ENCODE measurements around the gene PROP1.
"Not testable (repeated sequence)": the region's sequence is repeated elsewhere in the genome, so short reads cannot be mapped to it uniquely, and the experiment has no call there.

Gene PROP1

DNA sequence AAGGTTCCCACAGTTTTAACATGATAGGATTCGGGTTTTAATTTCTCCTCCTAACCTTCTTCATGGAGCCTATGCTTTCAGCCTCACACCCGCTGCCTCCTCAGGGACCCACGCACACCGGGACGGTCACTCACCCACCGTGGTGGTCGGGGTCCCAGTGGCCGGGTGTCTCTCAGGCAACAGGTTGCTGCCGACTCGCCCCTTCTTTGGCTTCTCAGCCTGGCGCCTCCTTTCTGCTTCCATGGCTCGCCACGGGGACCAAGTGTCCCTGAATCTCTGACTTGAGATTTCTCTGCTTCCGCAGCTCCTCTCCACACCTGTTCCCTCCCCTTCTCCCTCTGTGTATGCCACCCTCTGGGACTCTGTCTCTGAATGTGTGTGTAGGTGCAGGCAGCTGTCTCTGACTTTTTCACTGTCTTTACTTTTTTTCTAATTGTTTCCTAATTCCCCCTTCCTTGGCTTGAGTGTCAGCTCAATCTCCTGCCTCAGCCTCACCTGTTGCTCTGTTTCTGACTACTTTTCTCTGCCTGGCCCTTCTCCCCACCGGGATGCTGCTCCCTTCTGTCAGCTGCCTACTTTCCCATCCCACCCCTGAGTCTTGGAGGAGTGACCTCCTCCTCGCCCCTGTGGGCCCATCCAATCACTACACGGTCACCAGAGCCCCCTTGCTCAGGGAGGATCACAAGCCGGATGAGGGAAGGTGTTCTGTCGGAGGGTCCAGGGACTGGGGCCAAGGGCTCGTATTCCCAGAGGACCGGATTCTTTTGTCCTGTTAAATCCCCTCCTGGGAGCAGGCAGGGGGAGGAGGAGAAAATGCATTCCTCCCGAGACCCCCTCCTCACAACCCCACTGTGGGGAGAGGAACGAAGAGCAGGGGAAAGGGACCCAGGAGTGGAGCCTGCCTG lies at the start of gene PROP1:
Gene PROP1 (minus strand): TSS at position 552 of the 905 bp plus-strand sequence. CDS start 309 bp downstream, at position 243.
- no peak for DNase-seq

- not testable (repeated sequence) for DNase-seq
Measured at GRCh38 chr5:178019379-178020030, 23.5 kb upstream of the PROP1 start.

GRCh38 chr5:178012758-178013157 lies 16.7 kb upstream of the PROP1 start:
- DNase-seq: not testable (repeated sequence)

- DNase-seq: not testable (repeated sequence)
Measured at GRCh38 chr5:178011816-178012554, 15.9 kb upstream of the PROP1 start.

GRCh38 chr5:178007272-178007671 lies 11.2 kb upstream of the PROP1 start:
- DNase-seq: not testable (repeated sequence)

- DNase-seq: peak; percentile 67 to 68
Measured at GRCh38 chr5:178006536-178007231, 10.6 kb upstream of the PROP1 start.

DNA sequence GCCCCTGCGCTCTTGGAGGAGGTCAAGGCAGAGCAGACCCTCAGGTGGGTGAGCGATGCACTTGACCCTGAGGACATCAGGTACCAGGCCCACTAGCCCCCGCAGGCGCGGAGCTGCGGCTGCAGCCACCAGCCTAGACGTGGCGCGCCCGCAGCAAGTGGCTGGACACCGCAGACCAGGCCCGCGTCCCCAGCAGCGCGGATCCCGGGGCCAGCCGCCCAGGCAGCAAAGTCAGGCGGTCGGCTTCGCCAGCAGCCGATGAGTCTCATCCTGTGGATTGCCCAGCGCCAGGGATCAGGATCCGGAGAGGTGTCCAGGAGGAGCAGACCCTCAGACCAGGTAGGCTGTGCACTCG lies 10.1 kb upstream of the PROP1 start:
- not testable (repeated sequence) for DNase-seq

- DNase-seq: no peak
Measured at GRCh38 chr5:177997846-177998245, 1.8 kb upstream of the PROP1 start.

DNA sequence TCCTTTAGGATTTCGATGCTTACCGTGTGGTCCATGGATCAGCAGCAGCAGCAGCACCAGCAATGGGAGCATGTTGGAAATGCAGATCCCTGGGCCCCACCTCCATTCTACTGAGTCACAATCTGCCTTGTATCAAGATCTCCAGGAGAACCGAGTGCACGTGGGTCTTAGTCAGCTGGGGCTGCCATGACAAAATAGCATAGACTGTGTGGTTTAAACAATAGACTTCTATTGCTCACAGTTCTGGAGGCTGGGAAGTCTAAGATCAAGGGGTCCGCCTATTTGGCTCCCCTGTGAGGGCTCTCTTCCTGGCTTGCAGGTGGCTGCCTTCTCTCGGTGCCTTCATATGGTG lies 1.3 kb upstream of the PROP1 start:
- DNase-seq: no peak

- no peak for DNase-seq
Measured at GRCh38 chr5:177996660-177997318, 747 bp upstream of the PROP1 start.

GRCh38 chr5:177994561-177995190 lies 1.4 kb downstream of the PROP1 start:
- DNase-seq: no peak

DNA sequence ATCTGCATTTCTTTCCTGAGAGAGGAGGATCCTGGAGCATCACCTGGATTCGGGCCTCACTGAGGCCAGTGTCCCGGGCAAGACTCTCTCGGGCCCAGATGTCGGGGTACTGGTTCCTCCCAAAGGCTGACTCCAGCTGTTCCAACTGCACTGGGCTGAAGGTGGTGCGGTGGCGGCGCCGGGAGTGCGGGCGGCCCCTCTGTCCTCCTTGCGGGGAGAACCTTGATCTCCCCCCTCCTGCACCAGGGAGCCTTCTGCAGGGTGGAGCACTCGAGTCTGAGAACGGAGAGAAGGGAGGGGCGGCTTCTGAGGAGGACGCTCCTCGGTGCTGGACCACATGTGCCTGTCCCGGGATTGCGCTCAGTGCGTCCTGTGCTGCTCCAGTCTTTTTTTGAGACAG lies 2.0 kb downstream of the PROP1 start:
- DNase-seq: no peak

- no peak for DNase-seq
Measured at GRCh38 chr5:177992466-177992865, 3.6 kb downstream of the PROP1 start.

DNA sequence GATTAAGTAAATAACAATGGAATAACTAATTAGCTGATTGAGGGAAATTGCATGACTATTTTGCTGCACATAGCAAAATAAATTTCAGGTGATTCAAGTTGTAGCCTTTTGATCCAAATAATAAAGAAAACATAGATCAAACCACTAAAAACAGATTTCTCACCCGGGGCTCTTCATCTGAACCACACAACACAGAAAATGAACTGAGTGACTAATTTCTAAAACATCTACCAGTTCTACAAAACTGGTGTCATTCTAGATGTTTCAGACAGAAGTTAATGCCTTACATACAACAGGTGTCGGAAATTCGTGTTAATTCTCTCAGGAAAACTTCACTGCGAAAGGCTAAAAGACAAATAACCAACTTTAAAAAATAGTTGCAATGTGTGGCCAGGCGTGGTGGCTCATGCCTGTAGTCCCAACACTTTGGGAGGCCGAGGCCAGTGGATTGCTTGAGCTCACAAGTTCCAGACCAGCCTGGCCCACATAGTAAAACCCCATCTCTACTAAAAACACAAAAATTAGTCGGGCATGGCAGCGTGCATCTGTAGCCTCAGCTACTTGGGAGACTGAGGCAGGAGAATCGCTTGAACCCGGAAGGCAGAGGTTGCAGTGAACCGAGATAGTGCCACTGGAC lies 6.9 kb downstream of the PROP1 start:
- no peak for DNase-seq

DNA sequence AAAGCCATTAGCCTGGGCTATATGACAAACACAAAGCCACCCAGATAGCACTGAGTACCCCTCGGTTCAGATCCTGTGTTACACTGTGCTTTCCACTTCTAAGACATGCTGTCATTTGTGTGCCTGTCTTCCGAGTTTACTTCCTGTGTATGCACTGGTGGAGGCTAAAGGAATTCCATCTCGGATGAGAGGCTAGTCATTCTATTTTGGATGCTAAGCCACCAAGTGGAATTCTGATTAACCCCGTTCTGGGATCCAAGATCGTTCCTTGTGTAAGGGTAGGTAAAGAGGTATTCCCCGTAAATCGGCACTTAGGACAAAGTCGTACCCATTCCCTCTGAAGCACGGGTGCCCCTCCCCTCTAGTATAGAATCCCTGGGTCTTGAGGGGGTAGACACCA lies 8.7 kb downstream of the PROP1 start:
- no peak for DNase-seq

- DNase-seq: no peak
Measured at GRCh38 chr5:177985430-177986040, 10.5 kb downstream of the PROP1 start.

DNA sequence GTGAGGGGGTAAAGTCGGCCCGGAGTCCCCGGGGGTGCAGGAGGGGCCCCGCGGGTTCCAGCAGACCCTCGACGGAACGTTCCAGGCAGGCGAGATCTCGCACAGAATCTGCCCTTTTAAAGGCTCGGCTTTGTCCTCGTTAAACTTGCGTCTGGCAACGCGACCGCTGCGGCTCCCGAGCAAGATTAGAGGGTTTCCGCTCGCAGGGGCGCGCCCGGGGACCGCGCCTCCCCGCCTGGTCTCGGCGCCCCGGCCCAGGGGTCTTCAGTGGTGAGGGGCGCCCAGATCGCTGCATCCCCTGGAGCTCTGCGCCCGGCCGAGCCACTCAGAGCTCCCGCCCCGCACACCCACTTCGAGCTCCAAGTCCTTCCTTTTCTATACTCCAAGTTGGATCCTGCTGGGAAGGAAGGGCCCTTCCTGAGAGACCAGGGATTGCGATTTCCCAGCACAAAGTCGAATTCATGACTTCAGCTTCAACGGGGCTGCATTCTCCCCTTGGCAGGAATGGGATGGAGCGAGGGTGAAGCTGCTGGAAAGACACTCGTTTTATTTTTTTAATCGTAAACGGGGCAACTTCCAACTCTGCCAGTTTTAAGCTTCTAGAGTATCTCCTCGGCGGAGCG lies 11.3 kb downstream of the PROP1 start:
- DNase-seq: no peak

DNA sequence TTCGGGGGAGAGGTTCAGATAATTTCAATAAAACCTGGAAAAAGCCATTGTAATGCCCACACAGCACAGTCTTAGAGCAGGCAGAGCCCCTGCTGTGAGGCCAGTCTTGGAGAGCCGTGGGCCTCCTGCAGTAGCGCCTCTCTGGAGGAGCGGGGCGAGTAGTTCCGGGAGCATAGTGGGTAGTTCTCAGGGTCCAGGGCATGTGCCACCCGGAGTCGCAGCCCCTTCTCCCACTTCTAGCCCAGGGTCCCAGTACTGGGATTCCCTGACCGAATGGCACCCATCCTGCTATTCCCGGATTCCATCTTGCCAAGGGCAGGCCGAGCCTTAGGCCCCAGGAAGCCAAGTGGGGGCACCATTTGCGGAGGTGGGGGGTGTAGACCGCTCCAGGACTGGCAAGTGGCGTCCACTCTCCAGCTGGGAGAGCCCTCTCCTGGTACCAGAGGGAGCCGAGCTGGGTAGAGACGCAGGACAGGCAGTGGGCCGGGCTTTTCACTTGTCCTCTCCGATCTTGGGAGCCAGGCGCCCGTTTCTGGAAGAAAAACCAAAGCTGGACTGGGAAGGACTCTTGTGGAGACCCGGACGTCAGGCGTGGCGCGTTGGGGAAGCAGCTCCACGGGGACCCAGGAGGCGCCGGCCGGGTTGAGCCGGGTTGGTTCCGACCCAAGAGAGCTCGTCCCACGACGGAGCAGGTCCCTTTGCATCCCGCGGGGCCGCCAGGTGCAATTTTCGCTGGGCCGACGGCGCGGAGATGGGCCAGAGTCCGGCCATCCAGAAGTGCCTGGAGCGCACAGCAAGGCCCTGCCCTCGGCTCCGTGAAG lies 12.1 kb downstream of the PROP1 start:
- DNase-seq: no peak

DNA sequence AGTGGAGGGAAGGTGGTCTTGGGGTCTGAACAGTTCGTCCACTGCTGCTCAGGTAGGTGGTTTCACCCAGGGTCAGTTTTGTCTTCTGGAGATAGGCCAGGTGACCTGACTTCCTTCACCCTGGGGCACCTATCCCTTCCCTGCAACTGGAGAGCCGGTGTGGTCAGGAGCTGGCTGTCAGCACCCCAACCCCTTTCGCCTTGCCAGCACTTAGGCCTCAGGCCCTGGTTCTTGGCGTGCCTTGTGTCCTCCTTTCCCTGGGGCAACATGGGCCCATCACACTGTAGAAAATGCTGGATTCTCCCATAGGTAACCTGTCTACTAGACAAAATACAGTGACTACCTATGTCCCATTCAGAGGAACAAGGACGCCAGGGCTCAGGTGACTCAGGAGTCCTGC lies 13.1 kb downstream of the PROP1 start:
- DNase-seq: no peak
